Right renal pelvis (tissue), 4 donors: Measurements from ENCODE around the gene SRRM2. TPM values are rescaled to one million over a fixed set of nuclear protein-coding genes. Genes with fewer than 3 reads are reported as not detected.

Source experiments
- DNase-seq, 4 donors: peaks; one replicate each; pipeline ENCODE4 v3.0.0-alpha.2; 2013; ENCODE audit warnings: low read depth in 4 of 4, low spot score in 3 of 4, missing footprints in 1 of 4
- polyA plus RNA-seq, 4 donors: library from polyadenylated mRNA; unstranded; fragments of 120-200 nt; gene quantifications; one replicate each; pipeline ENCODE4 v1.2.1, GENCODE V29; 2013; ENCODE audit not compliant: insufficient read length in 4 of 4

The SRRM2 gene
- polyA plus RNA-seq = 100 to 1,000 TPM; 477 to 678 (median 529) TPM

DNA sequence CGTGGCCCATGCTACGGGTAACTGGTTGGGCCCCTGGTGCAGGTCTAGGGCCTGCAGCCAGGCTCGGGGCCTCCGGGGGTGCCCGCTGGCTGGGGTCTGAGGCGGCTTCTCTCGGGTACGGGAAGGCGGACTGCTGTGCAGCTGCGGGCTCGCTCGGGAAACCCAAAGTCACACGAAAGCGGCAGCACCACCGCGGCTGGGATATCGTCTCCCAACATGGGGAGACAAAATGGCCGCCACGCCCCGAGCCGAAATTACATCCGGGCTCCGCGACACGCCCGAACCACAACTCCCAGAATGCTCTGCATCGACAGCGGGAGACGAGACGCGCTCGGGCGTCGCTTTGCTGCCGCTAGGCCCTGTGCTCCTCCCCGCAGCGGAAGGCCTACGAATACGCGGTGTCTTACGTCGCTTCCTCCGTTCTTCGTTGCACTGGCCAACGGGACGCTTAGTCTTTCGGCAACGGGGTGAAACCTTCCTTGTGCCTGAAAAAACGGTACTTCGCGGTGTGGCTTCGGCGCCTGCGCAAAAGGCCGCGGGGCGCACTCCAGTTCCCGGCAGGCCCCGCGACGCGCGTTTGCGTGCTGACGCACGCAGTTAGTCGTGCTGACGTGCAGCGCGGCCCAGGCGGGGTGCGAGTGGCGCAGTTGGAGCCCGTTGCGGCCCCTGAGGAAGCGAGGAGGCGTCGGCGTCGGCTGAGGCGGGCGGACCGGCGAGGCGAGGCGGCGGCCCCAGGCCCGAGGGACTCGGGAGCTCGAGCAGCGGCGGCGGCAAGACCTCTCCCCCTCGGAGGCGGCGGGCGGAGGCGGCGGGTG is at the start of gene SRRM2:
Gene SRRM2, plus strand, starts transcription at position 604 of the 815 bp plus-strand sequence. CDS start 3,727 bp downstream, outside the sequence.
- DNase-seq = peak; percentile 94 to 99 (median 95)

DNA sequence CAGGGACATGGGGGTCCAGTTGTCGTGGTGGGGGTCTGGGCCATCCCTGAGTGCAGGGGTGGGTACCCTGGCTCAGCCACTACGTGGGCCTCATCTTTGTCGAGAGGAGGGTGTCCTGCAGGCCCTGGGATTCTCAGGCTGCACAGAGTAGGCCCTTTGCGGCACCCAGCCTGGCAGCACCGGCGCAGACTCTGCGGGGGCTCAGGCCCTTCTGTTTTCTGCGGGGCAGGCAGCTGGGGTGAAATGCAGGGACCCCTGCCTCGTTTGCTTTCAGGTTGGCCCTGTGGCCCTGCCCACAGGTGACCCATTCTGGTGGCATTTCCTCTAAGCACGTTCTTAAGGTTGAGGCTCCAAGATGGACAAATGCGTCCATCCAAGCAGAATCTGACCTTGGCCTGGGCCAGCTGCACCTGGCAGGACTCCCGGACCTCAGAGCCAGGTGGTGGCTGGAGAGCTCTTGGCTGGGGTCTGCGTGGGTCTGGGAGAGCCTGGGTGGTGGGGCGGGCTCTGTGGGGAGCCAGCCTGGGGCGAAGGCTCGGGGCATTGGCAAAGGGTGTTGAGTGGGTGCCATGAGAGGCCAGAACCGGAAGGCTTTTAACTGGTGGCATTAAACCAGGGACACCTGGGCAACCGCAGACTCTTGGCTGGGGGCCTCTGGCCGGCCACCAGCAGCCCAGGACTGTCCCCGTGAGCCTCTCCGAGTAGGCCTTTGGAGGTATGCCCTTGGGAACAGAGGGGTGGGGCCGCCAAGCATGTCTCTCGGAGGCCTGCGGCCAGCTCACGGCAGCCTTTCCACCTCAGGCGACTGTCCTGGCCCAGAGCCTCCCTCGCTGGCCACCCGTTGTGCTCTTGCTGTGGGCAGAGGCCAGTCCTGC is 49.3 kb upstream of the SRRM2 start:
- no peak for DNase-seq

DNA sequence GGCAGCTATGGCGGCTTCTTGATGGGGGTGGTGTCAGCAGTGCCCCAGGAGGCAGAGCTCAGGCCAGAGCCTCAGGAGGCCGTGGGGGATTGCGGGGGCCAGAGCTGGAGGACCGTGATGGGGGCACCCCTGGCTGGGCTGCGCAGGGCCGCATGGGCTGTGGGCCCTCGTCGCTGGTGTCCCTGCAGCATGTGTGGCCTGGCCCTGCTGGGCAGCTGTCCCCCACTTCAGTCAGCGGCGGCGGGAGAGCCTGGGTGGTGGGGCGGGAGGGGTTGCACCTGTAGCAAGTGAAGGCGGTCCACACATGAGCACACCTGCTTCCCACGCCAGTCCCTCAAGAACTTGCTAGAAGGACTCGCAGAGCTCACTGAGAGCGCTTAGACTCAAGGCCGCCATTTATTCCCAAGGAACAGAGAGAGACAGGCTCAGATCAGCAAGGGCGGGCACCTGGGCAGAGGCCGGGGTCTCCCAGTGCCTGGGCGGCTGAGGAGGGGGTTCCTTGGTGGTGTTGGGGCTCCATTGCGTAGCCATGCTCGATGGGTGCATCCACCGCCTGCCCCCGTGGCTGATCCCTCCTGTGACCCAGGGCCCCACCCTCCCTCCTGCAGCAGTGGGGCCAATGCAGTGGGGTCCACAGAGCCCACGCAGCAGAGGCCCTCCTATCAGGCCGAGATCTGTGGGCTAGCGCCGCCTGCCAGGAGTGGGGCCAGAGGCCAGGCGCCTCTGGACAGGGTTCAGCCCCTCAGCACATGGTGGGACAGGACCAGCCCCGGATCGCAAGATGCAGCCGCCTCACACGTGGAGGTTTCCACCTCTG is 48.1 kb upstream of the SRRM2 start:
- DNase-seq = no peak

GRCh38 chr16:2704983-2705275 is 47.5 kb upstream of the SRRM2 start:
- no peak for DNase-seq

DNA sequence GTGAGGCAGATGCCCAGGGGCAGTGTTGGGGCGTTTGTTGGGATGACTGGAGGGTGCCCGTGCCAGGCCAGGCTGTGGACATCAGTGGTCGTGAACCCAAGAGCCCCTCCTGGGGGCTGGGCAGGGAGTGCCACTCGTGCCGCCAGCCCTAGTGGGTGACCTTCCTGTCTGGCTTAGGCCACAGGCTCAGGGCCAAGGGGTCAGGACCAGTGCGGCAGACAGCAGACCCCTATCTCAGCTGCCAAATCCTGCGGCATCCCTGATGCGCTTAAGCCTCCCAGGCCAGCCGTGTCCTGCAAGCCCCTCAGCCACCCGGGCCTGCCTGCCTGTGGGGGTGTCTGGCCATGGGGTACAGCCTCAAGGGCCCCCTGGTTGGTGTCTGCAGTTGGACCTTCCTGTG is 47.1 kb upstream of the SRRM2 start:
- no peak for DNase-seq

- DNase-seq = no peak
Observed at GRCh38 chr16:2706085-2706484, 46.4 kb upstream of the SRRM2 start.

- no peak for DNase-seq
Observed at GRCh38 chr16:2706611-2707311, 45.7 kb upstream of the SRRM2 start.

- no peak for DNase-seq
Observed at GRCh38 chr16:2707368-2708289, 44.8 kb upstream of the SRRM2 start.

GRCh38 chr16:2708290-2708639 is 44.2 kb upstream of the SRRM2 start:
- no peak for DNase-seq

DNA sequence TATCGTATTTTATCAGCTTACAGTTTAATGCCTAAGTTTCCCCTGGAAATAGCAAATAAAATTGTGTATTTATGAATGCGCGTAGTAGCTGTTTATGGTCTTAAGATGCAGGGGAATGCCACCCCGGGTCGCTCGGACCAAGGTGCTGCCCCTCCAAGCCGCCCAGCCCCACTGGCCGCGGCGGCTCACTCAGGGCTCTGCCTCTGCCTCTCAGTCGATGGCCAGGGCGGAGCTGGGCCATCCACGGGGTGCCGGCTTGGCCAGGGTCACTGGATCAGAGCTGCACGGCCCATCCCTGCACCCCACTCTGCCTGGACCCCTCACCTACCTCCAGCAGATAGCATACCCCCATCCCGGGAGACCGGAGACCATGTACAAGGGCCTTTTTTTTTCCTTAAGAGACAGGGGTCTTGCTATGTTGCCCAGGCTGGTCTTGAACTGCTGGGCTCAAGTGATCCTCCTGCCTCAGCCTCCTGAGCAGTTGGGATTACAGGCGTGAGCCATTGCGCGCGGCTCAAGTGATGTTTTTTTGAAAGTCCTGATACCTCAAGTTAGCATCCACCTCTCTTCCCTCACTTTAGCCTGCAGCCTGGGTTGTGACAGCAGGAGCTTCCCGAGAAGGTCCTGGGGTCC is 43.4 kb upstream of the SRRM2 start:
- DNase-seq = no peak

GRCh38 chr16:2709588-2709984 is 42.9 kb upstream of the SRRM2 start:
- DNase-seq = no peak

DNA sequence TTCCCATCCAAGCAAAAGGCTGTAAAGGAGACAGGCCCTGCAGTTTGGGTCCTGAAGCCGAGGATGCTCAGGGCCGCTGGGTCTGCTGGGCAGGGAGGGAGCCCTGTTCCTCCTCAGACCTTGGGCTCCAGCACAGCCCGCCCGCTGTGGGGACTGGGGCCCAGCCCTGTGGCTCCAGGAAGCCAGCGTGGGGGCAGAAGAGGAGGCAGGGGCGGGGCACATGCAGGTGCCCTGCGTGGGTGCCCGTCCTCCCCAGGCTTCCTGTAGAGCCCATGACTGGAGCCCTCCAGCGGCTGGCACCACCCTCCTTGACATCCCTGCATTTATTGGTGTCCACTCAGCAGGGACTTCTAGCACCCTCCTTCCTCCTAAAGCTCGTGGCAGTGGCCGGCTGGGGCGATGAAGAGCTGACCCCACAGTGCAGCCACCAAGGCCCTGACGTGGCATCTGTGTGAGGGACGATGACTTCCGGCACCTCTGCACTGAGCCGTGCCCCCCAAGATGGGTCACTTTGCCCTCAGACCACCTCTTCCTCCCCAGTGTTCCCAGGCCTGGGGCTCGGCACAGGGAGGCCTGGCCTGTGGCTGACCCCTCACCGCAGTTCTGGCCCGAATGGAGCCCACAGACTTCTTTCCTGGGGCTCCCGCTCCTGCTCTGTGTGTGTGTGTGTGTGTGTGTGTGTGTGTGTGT is 42.3 kb upstream of the SRRM2 start:
- DNase-seq = no peak

DNA sequence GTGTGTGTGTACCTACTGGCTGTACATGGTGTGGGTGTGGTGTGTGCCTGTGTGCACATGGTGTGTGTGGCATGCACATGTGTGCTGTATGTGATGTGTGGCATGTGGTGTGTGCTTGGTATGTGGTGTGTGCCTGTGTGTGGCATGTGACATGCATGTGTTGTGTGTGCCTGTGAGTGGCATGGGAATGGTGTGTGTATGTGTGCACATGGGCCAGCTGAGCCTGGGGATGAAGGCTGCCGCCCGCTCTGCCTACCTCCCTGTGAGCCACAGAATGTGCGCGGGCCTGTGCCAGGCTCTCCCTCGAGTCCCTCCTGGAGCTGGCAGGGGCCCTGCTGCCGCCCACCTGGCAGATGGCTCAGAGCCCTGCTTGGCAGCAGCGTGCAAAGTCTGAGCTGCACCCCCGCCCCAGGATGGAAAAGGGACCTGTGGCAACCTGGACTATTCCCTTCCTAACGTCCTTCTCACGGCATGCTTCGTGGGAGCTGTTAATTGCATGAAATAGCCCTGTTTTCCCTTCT is 41.7 kb upstream of the SRRM2 start:
- no peak for DNase-seq

DNA sequence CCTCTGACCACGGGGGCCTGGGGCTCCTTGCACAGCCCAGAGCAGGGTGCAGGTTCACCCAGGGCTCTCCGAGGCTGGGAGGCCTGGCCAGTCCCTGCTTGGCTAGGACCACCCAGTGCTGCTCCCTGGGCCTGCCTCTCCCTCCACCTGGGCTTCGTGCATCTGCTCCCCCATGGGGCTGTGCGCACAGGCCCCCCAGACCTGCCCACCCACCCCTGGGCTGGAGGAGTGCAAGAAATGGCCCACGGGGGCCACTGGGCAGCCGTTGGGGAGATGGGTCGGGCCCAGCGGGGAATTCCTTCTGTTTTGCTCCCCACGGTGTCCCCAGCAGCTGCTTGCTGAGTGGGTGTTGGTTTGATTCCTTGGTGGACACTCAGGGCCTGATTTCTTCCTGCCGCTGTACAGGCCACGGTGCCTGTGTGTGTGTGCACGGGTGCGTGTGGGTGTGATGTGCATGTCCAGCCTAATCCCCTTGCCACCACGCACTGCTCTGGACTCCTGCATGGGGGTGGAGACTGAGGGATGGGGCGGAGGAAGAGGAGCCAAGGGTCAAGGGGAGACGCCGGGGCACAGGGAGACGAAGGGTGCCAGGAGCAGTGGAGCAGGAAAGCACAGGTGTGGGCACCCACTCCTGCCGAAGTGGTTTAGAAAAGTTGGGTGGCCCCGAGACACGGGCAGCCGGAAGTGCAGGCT is 40.9 kb upstream of the SRRM2 start:
- DNase-seq = no peak

GRCh38 chr16:2712063-2712441 is 40.4 kb upstream of the SRRM2 start:
- DNase-seq = no peak

DNA sequence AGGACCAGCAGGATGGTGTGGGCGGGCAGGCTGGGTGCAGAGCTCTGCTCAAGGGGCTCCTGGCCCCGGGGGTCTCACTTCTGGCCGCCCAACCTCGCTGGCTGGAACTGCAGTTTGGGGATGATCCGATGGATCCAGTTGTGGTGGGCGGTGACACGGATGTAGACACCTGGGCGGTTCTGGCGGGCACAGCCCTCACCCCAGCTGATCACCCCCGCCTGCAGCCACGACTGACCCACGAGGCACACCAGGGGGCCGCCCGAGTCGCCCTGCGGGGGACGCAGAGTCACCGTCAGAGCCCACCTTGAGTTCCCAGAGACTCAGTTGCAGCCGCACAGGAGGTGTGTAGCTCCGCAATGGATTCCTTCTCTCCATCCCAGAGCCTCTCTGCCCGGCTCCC is 39.9 kb upstream of the SRRM2 start:
- DNase-seq = no peak

- DNase-seq = no peak
Observed at GRCh38 chr16:2713523-2713922, 38.9 kb upstream of the SRRM2 start.
